GM21381 (cell line): ENCODE measurements around the gene BBS7.

Source experiments
- ATAC-seq: cut with Tn5 transposase; IDR thresholded peaks from one replicate; pipeline ENCODE4 v1.9.1; 2021; ENCODE audit warnings: mild to moderate bottlenecking, moderate library complexity; ENCODE audit not compliant: unreplicated experiment

The BBS7 gene

GRCh38 chr4:121792966-121793365 lies 77.3 kb downstream of the BBS7 start:
- no peak for ATAC-seq

- ATAC-seq: no peak
These were observed 78.8 kb downstream of the BBS7 start for GRCh38 chr4:121791481-121791880.

GRCh38 chr4:121790976-121791375 lies 79.3 kb downstream of the BBS7 start:
- no peak for ATAC-seq

GRCh38 chr4:121789960-121790829 lies 80.1 kb downstream of the BBS7 start:
- no peak for ATAC-seq

- ATAC-seq: no peak
These were observed 80.8 kb downstream of the BBS7 start for GRCh38 chr4:121789455-121789854.

- ATAC-seq: peak; percentile 92
These were observed 81.4 kb downstream of the BBS7 start for GRCh38 chr4:121788896-121789295.

- no peak for ATAC-seq
These were observed 84.1 kb downstream of the BBS7 start for GRCh38 chr4:121786221-121786620.

- no peak for ATAC-seq
These were observed 84.8 kb downstream of the BBS7 start for GRCh38 chr4:121785479-121785878.

- no peak for ATAC-seq
These were observed 85.3 kb downstream of the BBS7 start for GRCh38 chr4:121784975-121785374.

- no peak for ATAC-seq
These were observed 85.9 kb downstream of the BBS7 start for GRCh38 chr4:121784401-121784800.

GRCh38 chr4:121783210-121783609 lies 87.1 kb downstream of the BBS7 start:
- ATAC-seq: no peak

GRCh38 chr4:121778991-121779628 lies 91.2 kb downstream of the BBS7 start:
- ATAC-seq: no peak

GRCh38 chr4:121777625-121778024 lies 92.6 kb downstream of the BBS7 start:
- no peak for ATAC-seq

GRCh38 chr4:121776610-121777401 lies 93.5 kb downstream of the BBS7 start:
- ATAC-seq: no peak
